IMR-90 (cell line): ENCODE results near the gene ANTXR2. TPM values are rescaled to one million over a fixed set of nuclear protein-coding genes. Genes with fewer than 3 reads are reported as not detected.

Experiments used
- ATAC-seq: fragments of 200-7000 bp; cut with Tn5 transposase; 2 replicates; pipeline ENCODE4 v1.9.1; 2020; ENCODE audit warnings: low read depth, mild to moderate bottlenecking, moderate library complexity
- BruUV-seq: library from RNA; stranded (reverse); fragments of 400-500 nt; replicated peaks from 2 replicates; lab custom pipeline; 2021; lab: Mats Ljungman, UMichigan
- CTCF ChIA-PET: fragments of 300-600 bp; formaldehyde crosslinking; extraction: SDS; loops from one replicate; lab custom pipeline; 2021; ENCODE audit warnings: antibody characterized with exemption; lab: Yijun Ruan, JAX
- POLR2A ChIA-PET: fragments of 300-600 bp; sonication (Branson Sonifier 250); formaldehyde crosslinking; loops from one replicate; lab custom pipeline; 2022; ENCODE audit warnings: antibody characterized with exemption; ENCODE audit not compliant: unreplicated experiment; lab: Charles Lee
- DNase-seq: peaks from one replicate; pipeline ENCODE4 v3.0.0; 2013
- H2AFZ ChIP-seq: replicated peaks from 2 replicates; pipeline ENCODE3; 2013; ENCODE audit warnings: low read length, mild to moderate bottlenecking; ENCODE audit not compliant: poor library complexity
- H2AK5ac ChIP-seq: 2 replicates; pipeline ENCODE4 v1.6.1; 2013; ENCODE audit warnings: low read depth, low read length, inconsistent platforms
- H2AK9ac ChIP-seq: replicated peaks from 2 replicates; pipeline ENCODE3; 2013; ENCODE audit warnings: mild to moderate bottlenecking, low read depth, low read length, moderate library complexity; ENCODE audit not compliant: poor library complexity
- H2BK120ac ChIP-seq: 2 replicates; pipeline ENCODE4 v1.6.1; 2013; ENCODE audit warnings: low read depth, low read length, inconsistent platforms
- H2BK15ac ChIP-seq: 3 replicates; pipeline ENCODE4 v1.6.1; 2013; ENCODE audit warnings: low read depth, low read length, inconsistent platforms
- H2BK20ac ChIP-seq: 2 replicates; pipeline ENCODE4 v1.6.1; 2013; ENCODE audit warnings: low read depth, mild to moderate bottlenecking, inconsistent platforms, low read length, moderate library complexity
- H2BK5ac ChIP-seq: 2 replicates; pipeline ENCODE4 v1.6.1; 2013; ENCODE audit warnings: mild to moderate bottlenecking, low read depth, low read length, inconsistent platforms; ENCODE audit not compliant: poor library complexity, severe bottlenecking
- H3K14ac ChIP-seq: replicated peaks from 2 replicates; pipeline ENCODE4 v1.6.1; 2013; ENCODE audit warnings: low read depth, low read length, inconsistent platforms
- H3K18ac ChIP-seq: 2 replicates; pipeline ENCODE4 v1.6.1; 2013; ENCODE audit warnings: low read depth, low read length, control low read depth
- H3K23ac ChIP-seq: 2 replicates; pipeline ENCODE4 v1.6.1; 2013; ENCODE audit warnings: low read depth, low read length, inconsistent platforms
- H3K27ac ChIP-seq: 2 replicates; pipeline ENCODE4 v1.5.1; 2013; ENCODE audit warnings: mild to moderate bottlenecking, control low read depth, low read length; ENCODE audit not compliant: insufficient read depth
- H3K27me3 ChIP-seq: 2 replicates; pipeline ENCODE4 v1.6.1; 2013; ENCODE audit warnings: low read length; ENCODE audit not compliant: control insufficient read depth, insufficient read depth
- H3K36me3 ChIP-seq: 2 replicates; pipeline ENCODE4 v1.6.1; 2013; ENCODE audit warnings: low read length, mixed read lengths; ENCODE audit not compliant: control insufficient read depth, insufficient read depth
- H3K4ac ChIP-seq: 2 replicates; pipeline ENCODE4 v1.6.1; 2013; ENCODE audit warnings: low read depth, low read length, inconsistent platforms
- H3K4me1 ChIP-seq: 2 replicates; pipeline ENCODE4 v1.6.1; 2013; ENCODE audit warnings: low read length, mixed read lengths; ENCODE audit not compliant: control insufficient read depth, insufficient read depth
- H3K4me2 ChIP-seq: 2 replicates; pipeline ENCODE4 v1.6.1; 2013; ENCODE audit warnings: low read depth, mild to moderate bottlenecking, control low read depth, low read length, moderate library complexity
- H3K4me3 ChIP-seq: 2 replicates; pipeline ENCODE4 v1.5.1; 2013; ENCODE audit warnings: low read depth, mild to moderate bottlenecking, control low read depth, low read length, moderate library complexity; ENCODE audit not compliant: insufficient read depth
- H3K56ac ChIP-seq: 2 replicates; pipeline ENCODE4 v1.6.1; 2013; ENCODE audit warnings: low read length, inconsistent platforms; ENCODE audit not compliant: insufficient read depth; ENCODE audit errors: extremely low read depth
- H3K79me1 ChIP-seq, 2 experiments: 2 replicates each; pipeline ENCODE4 v1.6.1; 2013; ENCODE audit warnings: low read length in 2 of 2, inconsistent platforms in 1 of 2, low read depth in 1 of 2
- H3K9ac ChIP-seq: 2 replicates; pipeline ENCODE4 v1.6.1; 2013; ENCODE audit warnings: low read depth, low read length, control low read depth
- H3K9me1 ChIP-seq: 2 replicates; pipeline ENCODE4 v1.6.1; 2013; ENCODE audit warnings: low read length, inconsistent platforms; ENCODE audit not compliant: insufficient read depth
- H3K9me3 ChIP-seq: 2 replicates; pipeline ENCODE4 v1.6.1; 2013; ENCODE audit warnings: low read length; ENCODE audit not compliant: control insufficient read depth, insufficient read depth
- H4K20me1 ChIP-seq: 2 replicates; pipeline ENCODE4 v1.6.1; 2013; ENCODE audit warnings: low read length, inconsistent platforms; ENCODE audit not compliant: insufficient read depth
- H4K5ac ChIP-seq: 2 replicates; pipeline ENCODE4 v1.6.1; 2013; ENCODE audit warnings: mild to moderate bottlenecking, low read depth, low read length, control low read depth
- H4K8ac ChIP-seq, 2 experiments: 2 replicates each; pipeline ENCODE4 v1.6.1; 2013; ENCODE audit warnings: low read depth in 2 of 2, low read length in 2 of 2, control low read depth in 1 of 2, inconsistent platforms in 1 of 2
- H4K91ac ChIP-seq: 2 replicates; pipeline ENCODE4 v1.6.1; 2013; ENCODE audit warnings: low read depth, low read length, inconsistent platforms; ENCODE audit not compliant: insufficient read depth
- BHLHE40 ChIP-seq: fragments of 150-350 bp; IDR thresholded peaks from 2 replicates; pipeline ENCODE4 v1.6.1; 2016; ENCODE audit warnings: mild to moderate bottlenecking, low read depth, low read length
- CEBPB ChIP-seq: IDR thresholded peaks from 2 replicates; pipeline ENCODE4 v1.6.1; 2012; ENCODE audit warnings: low read depth, low read length, improper control_type of control experiment
- CHD1 ChIP-seq: IDR thresholded peaks from 2 replicates; pipeline ENCODE4 v1.6.1; 2012; ENCODE audit warnings: low read depth, low read length, improper control_type of control experiment
- FOS ChIP-seq: fragments of 150-350 bp; IDR thresholded peaks from 2 replicates; pipeline ENCODE4 v1.6.1; 2016; ENCODE audit warnings: low read depth, low read length
- MAFK ChIP-seq: IDR thresholded peaks from 2 replicates; pipeline ENCODE4 v1.6.1; 2012; ENCODE audit warnings: low read depth, low read length, improper control_type of control experiment
- MAZ ChIP-seq: IDR thresholded peaks from 2 replicates; pipeline ENCODE4 v1.6.1; 2012; ENCODE audit warnings: low read depth, mild to moderate bottlenecking, low read length, improper control_type of control experiment, moderate library complexity, borderline replicate concordance
- MXI1 ChIP-seq: IDR thresholded peaks from 2 replicates; pipeline ENCODE4 v1.6.1; 2012; ENCODE audit warnings: low read depth, mild to moderate bottlenecking, low read length, moderate library complexity, borderline replicate concordance
- NFE2L2 ChIP-seq: fragments of 150-350 bp; IDR thresholded peaks from 2 replicates; pipeline ENCODE4 v1.6.1; 2016; ENCODE audit warnings: low read depth, mild to moderate bottlenecking, low read length
- POLR2A ChIP-seq: IDR thresholded peaks from 2 replicates; pipeline ENCODE4 v1.6.1; 2012; ENCODE audit warnings: mild to moderate bottlenecking, low read depth, low read length
- RFX5 ChIP-seq: IDR thresholded peaks from 2 replicates; pipeline ENCODE4 v1.8.0; 2012; ENCODE audit warnings: low read depth, mild to moderate bottlenecking, low read length, moderate library complexity
- WGBS, 2 experiments: methylation state at CpG; one replicate each; pipeline versions ENCODE4 v1.1.5 to v1.1.7; 2013; ENCODE audit warnings: missing lambda C conversion rate in 2 of 2; ENCODE audit not compliant: insufficient read length in 1 of 2; ENCODE audit errors: extremely low coverage in 2 of 2; 5-methylcytosine and 5-hydroxymethylcytosine counted together
- dilution Hi-C: fragments of 300-500 bp; cut with HindIII; formaldehyde crosslinking; loops from one replicate; pipeline ENCODE4 v1.14.3; 2018; ENCODE audit warnings: low sequenced_read_pairs; ENCODE audit not compliant: unreplicated experiment
- in situ Hi-C: fragments of 300-500 bp; cut with MboI; formaldehyde crosslinking; loops from 3 replicates; pipeline ENCODE4 v1.14.3; 2019; ENCODE audit warnings: low sequenced_read_pairs, inconsistent platforms, mixed read lengths
- intact Hi-C: fragments of 100-400 bp; cut with micrococcal nuclease; formaldehyde crosslinking; loops from 2 replicates; pipeline ENCODE4 v1.10.0; 2022
- polyA plus RNA-seq, 3 experiments: library from polyadenylated mRNA; depleted of rRNA; stranded (reverse); fragments of >200 nt; gene quantifications; 2 replicates each; pipeline ENCODE4 v1.2.3, GENCODE V29; 2012; ENCODE audit warnings: low replicate concordance in 1 of 3
- total RNA-seq: library from RNA; depleted of rRNA; stranded (reverse); fragments of >200 nt; gene quantifications from 2 replicates; pipeline ENCODE4 v1.2.3, GENCODE V29; 2012
- TF ChIP-seq, protein P1 (sequence below): fragments of 150-350 bp; IDR thresholded peaks from 2 replicates; pipeline ENCODE4 v1.6.1; 2017; ENCODE audit warnings: mild to moderate bottlenecking, antibody characterized with exemption, low read length, low read depth
- TF ChIP-seq, protein P2 (sequence below): fragments of 150-350 bp; IDR thresholded peaks from 2 replicates; pipeline ENCODE4 v1.6.1; 2016; ENCODE audit warnings: low read depth, mild to moderate bottlenecking, low read length, moderate library complexity, borderline replicate concordance
- TF ChIP-seq, protein P3 (sequence below): conservative IDR thresholded peaks from 2 replicates; pipeline ENCODE4 v1.5.1; 2012; ENCODE audit warnings: mild to moderate bottlenecking, low read depth, low read length, improper control_type of control experiment

The ANTXR2 gene
- total and polyA plus RNA-seq, 2 of the 4 experiments (the other 2 are of a cell fraction), result 46.8 to 88.5 TPM

DNA sequence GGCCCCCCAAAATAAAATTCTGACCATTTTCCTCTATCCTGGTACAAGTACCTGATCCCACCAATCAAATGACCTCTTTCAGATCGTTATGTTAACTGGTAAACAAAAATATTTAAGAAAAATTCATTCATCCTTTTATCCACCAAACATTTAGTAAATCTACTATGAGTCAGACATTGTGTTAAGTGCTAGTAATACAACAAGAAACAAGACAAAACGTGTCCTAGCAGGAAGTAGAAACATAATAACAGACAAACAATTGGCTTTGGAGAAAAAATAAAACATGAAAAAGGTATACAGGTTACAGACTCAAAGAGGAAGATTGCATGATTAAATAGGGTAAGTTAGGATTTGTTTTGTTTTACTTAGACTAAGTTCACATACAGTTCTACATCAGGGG is 43.7 kb downstream of the ANTXR2 start:
- Histone ChIP-seq H3K4me1 (no peaks in the 10 kb centered on the region), H3K9me3 (no peaks in the 10 kb centered on the region), H3K14ac (no peak overlapping the region), H4K8ac (no peak overlapping the region), H3K4me2 (no peak overlapping the region), H2BK20ac (no peak overlapping the region; the same call in 1 of the 2 replicates), H3K56ac (no peak overlapping the region), H3K27ac (no peak overlapping the region), H3K23ac (no peak overlapping the region), H3K4me3 (no peak overlapping the region), H3K79me1 (peaks cover 19 to 28% of the 10 kb centered on the region in 2 experiments), H3K9me1 (peaks cover 3% of the 10 kb centered on the region; the same call in 1 of the 2 replicates), H3K27me3 (no peaks in the 10 kb centered on the region), H3K36me3 (peaks cover 18% of the 10 kb centered on the region), H4K5ac (no peak overlapping the region), H4K20me1 (no peaks in the 10 kb centered on the region), H3K18ac (peak overlapping the region; percentile 57; the same call in 1 of the 2 replicates), H3K4ac (no peak overlapping the region), H2BK5ac (peak overlapping the region; percentile 3), H2BK15ac (no peak overlapping the region), H2AK9ac (no peak overlapping the region), H3K9ac (no peak overlapping the region), H2AK5ac (no peak overlapping the region), H2BK120ac (no peak overlapping the region), H2AFZ (no peak overlapping the region), H4K91ac (no peak overlapping the region)
- DNase-seq, result no peak
- dilution Hi-C loops (no loop called here), intact Hi-C loops (no loop called here), in situ Hi-C loops (no loop called here)
- TF ChIP-seq MAZ, result no peak
- no peak for TF ChIP-seq NFE2L2
- no peak for TF ChIP-seq FOS
- no peak for TF ChIP-seq MAFK
- TF ChIP-seq, protein P1, sequence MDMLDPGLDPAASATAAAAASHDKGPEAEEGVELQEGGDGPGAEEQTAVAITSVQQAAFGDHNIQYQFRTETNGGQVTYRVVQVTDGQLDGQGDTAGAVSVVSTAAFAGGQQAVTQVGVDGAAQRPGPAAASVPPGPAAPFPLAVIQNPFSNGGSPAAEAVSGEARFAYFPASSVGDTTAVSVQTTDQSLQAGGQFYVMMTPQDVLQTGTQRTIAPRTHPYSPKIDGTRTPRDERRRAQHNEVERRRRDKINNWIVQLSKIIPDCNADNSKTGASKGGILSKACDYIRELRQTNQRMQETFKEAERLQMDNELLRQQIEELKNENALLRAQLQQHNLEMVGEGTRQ, result no peak
- no peak for TF ChIP-seq BHLHE40
- no peak for TF ChIP-seq RFX5
- no peak for TF ChIP-seq MXI1
- TF ChIP-seq, protein P2, sequence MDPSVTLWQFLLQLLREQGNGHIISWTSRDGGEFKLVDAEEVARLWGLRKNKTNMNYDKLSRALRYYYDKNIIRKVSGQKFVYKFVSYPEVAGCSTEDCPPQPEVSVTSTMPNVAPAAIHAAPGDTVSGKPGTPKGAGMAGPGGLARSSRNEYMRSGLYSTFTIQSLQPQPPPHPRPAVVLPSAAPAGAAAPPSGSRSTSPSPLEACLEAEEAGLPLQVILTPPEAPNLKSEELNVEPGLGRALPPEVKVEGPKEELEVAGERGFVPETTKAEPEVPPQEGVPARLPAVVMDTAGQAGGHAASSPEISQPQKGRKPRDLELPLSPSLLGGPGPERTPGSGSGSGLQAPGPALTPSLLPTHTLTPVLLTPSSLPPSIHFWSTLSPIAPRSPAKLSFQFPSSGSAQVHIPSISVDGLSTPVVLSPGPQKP, result no peak
- no peak for TF ChIP-seq POLR2A
- no peak for TF ChIP-seq CEBPB
- TF ChIP-seq, protein P3, sequence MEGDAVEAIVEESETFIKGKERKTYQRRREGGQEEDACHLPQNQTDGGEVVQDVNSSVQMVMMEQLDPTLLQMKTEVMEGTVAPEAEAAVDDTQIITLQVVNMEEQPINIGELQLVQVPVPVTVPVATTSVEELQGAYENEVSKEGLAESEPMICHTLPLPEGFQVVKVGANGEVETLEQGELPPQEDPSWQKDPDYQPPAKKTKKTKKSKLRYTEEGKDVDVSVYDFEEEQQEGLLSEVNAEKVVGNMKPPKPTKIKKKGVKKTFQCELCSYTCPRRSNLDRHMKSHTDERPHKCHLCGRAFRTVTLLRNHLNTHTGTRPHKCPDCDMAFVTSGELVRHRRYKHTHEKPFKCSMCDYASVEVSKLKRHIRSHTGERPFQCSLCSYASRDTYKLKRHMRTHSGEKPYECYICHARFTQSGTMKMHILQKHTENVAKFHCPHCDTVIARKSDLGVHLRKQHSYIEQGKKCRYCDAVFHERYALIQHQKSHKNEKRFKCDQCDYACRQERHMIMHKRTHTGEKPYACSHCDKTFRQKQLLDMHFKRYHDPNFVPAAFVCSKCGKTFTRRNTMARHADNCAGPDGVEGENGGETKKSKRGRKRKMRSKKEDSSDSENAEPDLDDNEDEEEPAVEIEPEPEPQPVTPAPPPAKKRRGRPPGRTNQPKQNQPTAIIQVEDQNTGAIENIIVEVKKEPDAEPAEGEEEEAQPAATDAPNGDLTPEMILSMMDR, result no peak
- TF ChIP-seq CHD1, result no peak
- no CpG with 5 or more reads among the region's 2 CpGs for WGBS, 2 experiments
- no peak for ATAC-seq
- ChIA-PET POLR2A (no interaction called here), CTCF (no interaction called here)
- no TSS peak for BruUV-seq
